HG02588 (cell line): ENCODE measurements around the gene CNPY2.
"Not testable (repeated sequence)": the region's sequence is repeated elsewhere in the genome, so short reads cannot be mapped to it uniquely, and the experiment has no call there.

ENCODE experiments used
- ATAC-seq: cut with Tn5 transposase; IDR thresholded peaks from one replicate; pipeline ENCODE4 v1.9.1; 2021; ENCODE audit warnings: mild to moderate bottlenecking, moderate library complexity; ENCODE audit not compliant: unreplicated experiment

The CNPY2 gene

DNA sequence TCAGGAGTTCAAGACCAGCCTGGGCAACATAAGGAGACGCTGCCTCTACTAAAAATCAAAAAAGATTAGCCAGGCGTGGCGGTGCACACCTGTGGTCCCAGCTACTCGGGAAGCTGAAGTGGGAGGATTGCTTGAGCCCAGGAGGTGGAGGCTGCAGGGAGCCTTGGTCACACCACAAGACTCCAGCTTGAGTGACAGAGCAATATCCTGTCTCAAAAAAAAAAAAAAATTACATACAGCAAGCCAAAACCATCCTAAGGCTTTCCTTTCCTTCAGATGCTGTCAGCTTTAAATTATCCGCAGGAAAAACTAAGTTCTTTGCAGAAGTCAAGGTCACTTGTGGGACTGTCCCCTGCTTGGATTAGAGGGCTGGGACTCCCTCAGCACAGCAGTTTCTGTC lies 17.0 kb downstream of the CNPY2 start:
- ATAC-seq, result no peak

DNA sequence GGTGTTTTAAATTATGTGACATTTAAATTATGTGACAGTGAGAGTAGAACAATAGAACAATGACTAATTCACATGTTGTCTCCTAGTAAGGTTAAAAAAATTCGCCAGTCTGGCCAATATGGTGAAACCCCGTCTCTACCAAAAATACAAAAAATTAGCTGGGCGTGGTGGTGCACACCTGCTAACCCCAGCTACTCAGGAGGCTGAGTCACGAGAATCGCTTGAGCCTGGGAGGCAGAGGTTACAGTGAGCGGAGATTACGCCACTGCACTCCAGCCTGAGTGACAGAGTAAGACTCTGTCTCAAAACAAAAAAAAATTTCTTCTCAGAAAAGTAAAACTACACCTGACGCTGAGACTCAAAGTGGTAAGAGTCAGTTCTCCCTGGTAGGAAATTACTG lies 18.4 kb downstream of the CNPY2 start:
- ATAC-seq, result no peak

DNA sequence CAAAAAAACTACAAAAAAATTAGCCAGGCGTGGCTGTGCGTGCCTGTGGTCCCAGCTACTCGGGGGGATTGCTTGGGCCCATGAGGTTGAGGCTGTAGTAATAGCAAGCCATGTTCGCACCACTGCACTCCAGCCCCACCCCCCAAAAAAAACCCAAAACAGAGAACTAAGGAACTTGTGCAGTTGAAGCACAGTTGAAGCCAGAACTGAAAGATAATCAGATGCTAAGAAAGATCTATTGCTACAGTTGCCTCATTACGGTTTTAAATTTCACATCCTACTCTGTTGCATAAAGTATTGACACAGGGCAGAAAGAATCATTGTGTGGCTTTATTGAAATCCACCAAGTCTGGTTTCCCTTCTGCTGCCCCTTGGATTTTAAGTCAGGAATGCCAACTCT lies 19.5 kb downstream of the CNPY2 start:
- no peak for ATAC-seq

DNA sequence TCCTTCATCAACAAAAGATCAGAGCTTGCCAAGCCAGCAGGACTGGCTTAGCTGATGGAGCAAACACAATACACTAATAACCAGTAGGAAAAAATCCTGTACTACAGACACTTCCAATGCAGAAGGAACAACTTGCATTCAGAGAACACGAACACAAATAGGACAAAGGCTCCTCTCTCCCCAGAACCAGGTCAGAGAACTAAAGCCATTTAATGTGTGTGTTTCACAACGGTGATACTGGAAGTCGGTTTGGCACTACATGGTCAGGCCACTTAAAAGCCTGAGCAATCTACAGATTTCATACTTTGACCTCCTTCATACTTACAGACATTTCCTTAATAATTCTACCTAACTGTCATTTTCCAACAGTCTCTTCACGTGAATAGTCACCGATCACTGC lies 22.0 kb downstream of the CNPY2 start:
- ATAC-seq, result no peak

DNA sequence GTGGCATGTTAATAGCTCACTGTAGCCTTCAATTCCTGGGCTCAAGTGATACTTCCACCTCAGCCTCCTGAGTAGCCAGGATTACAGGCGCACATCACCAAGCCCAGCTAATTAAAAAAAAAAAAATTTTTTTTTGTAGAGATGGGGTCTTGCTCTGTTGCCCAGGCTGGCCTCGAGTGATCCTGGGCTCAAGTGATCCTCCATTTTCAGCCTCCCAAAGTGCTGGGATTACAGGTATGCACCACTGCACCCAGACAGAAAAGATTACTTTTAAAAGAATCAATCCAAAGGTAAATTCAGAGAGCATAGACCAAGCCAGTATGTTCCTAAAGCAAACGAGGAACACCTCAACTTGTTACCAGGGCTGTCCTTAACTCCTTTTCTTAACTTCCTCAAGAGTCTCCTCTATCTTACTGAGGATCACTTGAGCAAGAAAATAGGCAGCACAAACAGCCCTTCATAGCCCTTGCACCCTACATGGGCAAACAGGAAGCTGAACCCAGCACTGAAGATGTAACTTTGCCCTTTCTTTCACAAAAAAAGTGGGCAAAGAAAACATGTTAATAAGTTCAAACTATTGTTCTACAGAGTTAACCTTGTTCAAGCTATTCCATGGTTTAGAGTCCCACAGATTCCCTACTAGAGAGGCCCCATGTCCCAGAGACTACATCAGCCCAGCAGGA lies 26.9 kb downstream of the CNPY2 start:
- ATAC-seq, result no peak

DNA sequence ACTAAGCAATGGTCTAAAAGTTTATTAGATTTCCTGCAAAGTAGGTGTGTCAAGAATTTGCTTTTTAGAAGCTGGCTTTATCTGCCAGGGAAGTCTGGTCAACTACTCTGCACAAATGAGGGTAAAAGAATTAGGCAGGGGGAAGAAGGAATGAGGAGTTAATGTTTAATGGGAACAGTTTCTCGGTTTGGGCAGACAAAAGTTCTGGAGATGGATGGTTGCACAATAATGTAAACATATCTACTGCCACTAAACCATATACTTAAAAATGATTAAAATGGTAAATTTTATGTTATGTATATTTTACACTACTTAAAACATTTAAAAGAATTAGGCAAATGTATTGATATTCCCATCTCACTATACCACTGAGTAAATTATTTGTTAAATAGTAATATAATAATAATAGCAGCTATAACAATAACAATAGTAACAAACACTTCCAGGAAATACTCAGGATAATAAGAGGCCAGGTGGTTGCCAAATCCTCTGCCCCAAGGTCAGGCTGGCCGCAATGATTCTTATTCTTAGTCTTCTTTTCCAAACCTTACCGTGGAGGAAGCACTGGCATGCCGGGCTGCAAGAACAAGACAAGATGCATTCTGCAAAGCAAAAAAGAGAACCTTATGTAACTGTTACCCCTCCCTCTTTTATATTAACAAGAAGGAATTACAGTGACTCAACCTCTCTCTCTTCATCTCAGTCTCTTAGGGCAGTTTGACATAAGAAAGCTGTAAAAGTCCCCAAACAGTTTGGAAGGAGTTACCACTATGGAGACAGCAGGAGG lies 29.6 kb downstream of the CNPY2 start:
- no peak for ATAC-seq

DNA sequence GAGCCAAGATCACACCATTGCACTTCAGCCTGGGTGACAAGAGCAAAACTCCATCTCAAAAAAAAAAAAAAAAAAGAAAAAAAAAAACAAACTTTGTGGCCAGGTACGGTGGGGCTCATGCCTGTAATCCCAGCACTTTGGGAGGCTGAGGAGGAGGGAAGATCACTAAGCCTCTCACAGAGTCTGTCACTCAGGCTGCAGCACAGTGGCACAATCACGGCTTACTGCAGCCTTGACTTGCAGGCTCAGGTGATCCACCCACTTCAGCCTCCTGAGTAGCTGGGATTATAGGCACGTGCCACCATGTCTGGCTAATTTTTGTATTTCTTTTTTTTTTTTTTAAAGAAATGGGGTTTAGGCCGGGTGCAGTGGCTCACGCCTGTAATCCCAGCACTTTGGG lies 31.5 kb downstream of the CNPY2 start:
- not testable (repeated sequence) for ATAC-seq

DNA sequence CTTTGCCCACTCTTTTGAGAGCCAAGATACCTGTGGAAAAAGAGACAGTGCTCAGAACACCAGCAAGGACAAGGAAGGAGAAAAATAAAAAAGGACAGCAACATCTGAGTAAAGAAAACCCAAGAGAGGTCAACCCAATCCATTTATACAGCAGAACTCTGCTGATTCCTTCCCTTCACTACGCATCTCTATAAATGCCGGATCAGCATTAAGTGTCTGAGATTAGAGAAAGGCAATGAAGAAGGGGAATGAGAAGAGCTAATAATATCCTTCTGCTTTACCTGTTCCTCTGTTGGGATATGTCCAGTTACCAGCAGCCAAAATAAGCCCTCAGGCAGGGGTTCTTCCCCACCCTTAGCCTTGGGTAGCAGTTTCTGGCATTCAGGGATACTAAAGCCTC lies 33.2 kb downstream of the CNPY2 start:
- ATAC-seq, result no peak

DNA sequence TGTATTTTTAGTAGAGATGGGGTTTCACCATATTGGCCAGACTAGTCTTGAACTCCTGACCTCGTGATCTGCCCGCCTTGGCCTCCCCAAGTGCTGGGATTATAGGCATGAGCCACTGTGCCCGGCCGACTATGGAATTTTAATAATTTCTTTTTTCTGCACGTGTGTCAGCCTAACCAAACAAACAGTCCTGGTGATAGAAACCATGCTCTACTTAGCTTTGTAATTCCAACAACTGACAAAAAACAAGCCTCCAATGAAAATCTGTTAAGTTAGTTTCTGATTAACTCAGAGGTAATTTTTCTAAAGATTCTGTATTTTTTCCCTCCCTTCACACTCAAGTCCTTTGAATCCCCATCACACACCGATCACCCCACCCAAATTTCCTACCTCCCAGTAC lies 33.8 kb downstream of the CNPY2 start:
- no peak for ATAC-seq

DNA sequence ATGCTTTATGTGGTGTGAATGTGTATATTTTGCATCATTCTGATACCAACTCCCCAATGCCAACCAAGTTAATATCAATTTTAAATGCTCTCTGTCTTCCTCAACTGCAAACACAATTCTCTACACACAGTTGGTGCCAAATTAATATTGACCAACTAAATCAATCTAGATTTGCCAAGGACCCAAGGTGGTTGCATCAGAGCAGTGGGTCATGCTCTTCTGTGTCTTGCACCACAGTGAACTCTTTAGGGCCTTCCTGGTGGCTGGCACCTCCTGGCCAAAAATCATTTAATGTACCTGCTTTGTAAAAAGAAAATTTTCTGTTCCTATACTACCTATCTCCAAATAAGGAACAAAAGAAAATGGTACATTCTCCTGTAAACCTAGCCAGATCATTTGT lies 34.9 kb downstream of the CNPY2 start:
- no peak for ATAC-seq

DNA sequence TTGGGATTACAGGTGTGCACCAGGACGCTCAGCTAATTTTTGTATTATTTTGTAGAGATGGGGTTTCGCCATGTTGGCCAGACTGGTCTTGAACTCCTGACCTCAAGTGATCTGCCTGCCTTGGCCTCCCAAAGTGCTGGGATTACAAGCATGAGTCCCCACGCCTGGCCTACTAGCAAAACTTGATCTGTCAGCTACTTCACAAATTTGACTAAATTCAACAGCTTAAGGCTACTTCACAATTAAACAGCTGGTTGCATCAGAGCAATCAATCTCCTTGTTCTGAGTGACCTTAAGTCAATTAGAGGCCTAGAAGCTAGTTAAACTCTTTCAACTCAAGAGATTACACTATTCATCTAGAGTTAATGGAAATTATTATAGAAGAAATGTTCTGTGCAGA lies 36.9 kb downstream of the CNPY2 start:
- no peak for ATAC-seq

DNA sequence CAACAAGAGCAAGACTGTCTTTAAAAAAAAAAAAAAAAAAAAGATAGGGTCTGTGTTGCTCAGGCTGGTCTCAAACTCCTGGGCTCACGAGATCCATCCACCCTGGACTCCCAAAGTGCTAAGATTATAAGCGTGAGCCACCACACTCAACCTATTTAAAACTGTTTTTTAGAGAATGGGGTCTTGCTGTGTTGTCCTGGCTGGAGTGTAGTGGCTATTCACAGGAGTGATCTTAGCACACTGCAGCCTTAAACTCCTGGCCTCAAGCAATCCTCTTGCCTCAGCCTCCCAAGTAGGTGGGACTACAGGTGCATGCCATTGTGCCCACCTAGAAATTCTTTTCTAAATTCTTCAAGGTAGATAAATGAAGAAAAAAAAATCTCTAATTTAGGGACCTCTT lies 41.5 kb downstream of the CNPY2 start:
- no peak for ATAC-seq

DNA sequence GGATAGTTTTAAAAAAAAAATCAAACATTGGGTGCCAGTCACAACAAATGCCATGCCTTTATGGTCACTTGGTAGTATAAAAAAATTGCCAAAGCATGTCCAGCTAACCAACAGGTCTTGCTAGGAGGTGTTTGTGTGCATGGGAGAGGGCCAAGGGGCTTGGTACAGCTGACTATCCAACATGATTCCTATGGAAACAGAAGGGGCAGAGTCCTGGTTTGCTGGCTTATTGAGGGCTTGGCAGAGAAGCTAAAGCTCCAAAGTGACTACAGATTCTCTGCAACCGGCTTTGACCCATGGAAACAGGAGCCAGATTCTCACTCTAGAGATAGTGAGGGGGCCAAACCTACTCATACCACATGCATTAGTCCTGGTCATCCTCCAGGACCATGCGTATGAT lies 43.3 kb downstream of the CNPY2 start:
- not testable (repeated sequence) for ATAC-seq

DNA sequence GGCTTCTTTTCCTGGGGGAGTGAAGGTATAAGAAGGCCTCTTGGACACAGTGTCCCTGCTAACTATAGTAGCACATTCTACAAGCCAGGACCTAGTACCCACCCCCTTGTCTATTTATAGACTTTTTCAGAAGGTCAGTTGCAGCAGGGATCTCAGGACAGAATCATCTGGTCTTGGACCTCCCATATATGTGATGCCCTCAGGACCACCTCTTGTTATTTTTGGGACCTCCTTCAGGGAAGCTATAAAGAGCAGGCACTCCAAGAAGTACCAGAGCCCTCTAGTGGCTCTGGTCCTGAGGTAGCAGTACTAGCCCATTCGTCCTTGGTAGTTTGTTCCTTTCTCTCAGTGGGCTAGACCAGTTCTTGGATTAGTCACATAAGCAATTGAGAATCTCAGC lies 44.8 kb downstream of the CNPY2 start:
- no peak for ATAC-seq

DNA sequence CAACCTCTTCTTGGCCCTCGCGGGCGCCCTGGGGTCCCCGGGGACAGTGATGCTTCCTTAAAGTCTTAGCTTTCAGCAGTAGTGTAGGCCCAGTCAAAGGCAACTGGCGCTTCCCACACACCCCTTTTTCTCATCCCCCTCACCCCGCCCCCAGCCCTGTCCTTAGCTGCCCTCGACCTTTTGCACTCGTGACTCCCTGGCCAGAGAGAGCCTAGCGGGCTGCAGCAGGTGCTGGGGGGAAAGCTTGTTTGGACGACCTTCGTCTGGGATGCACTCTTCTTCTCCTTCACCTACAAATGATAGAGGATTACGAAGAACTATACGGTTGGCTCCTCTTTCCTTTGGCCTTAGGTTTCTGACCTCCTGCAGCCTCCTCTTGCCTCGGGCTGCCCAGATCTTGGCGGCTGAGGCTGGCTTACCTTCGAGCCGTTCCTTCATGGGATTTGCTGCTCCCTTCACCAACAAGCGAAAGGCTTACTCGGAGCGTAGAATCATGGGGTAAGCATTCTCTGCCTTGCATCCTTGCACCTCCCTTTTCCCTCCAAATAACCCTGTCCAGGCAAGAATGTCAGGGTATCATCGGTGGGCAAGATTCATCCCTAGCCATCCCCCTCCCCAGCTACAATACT lies 48.2 kb downstream of the CNPY2 start:
- ATAC-seq, result peak; percentile 16

DNA sequence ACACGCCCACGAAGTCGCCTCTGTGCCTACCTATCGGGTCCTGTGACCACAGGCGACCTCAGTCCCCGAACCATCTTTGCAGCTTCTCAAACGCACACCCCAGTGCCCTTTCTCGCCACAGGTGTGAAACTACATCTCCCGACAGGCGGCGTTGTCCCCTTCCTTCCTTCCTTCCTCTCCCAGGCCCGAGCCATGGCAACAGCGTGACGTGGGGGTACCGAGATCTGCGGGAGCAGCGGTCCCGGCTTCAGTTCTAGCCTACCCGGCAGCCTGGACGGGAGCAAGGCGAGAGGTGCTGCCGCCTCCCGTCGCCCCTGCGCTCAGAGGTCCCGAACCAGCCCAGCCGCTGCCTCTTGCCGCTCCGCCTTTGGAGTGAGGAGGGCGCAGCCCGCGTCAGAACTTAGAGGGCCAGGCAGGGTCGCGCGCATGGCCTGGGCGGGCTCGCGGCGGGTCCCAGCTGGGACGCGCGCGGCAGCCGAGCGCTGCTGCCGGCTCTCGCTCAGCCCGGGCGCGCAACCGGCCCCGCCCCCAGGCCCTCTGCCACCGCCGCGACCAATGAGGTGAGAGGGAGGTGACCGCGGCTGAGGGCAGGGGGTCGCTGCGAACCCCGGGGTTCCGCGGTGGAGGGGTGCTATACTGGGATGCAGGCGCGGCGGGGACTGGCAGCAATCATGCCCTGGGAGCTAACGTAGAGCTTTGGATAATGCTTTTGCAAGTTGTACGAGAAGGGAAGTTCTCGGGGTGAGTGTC lies 48.9 kb downstream of the CNPY2 start, which contains the start of gene COQ10A:
TSS of gene COQ10A (plus strand) at position 250 of the 750 bp plus-strand sequence. CDS start at position 427, 177 bp downstream.
- ATAC-seq, result peak; percentile 80

DNA sequence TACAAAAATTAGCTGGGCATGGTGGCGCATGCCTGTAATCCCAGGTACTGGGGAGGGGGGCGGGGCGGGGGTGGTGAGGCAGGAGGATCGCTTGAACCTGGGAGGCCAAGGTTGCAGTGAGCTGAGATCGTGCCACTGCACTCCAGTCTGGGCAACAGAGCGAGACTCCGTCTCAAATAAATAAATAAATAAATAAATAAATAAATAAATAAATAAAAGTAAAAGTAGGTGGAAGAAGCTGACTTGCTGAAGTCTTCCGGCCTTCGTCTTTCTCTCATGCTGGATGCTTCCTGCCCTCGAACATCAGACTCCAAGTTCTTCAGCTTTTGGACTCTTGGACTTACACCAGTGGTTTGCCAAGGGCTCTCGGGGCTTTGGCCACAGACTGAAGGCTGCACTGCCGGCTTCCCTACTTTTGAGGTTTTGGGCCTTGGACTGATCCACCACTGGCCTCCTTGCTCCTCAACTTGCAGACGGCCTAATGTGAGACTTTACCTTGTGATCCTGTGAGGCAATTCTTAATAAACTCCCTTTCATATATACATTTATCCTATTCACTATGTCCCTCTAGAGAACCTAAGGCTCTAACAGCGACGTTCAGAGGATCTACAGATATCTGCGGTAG lies 49.6 kb downstream of the CNPY2 start:
- ATAC-seq, result not testable (repeated sequence)

DNA sequence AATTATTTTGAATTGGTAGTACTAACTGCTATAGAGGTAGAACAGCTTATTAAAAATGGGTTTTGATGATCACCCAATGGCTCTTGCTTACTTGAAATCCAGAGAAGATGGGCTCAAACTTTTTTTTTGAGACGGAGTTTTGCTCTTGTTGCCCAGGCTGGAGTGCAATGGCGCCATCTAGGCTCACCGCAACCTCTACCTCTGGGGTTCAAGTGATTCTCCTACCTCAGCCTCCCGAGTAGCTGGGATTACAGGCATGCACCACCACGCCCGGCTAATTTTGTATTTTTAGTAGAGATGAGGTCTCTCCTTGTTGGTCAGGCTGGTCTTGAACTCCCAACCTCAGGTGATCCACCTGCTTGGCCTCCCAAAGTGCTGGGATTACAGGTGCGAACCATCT lies 52.8 kb downstream of the CNPY2 start:
- ATAC-seq, result not testable (repeated sequence)

DNA sequence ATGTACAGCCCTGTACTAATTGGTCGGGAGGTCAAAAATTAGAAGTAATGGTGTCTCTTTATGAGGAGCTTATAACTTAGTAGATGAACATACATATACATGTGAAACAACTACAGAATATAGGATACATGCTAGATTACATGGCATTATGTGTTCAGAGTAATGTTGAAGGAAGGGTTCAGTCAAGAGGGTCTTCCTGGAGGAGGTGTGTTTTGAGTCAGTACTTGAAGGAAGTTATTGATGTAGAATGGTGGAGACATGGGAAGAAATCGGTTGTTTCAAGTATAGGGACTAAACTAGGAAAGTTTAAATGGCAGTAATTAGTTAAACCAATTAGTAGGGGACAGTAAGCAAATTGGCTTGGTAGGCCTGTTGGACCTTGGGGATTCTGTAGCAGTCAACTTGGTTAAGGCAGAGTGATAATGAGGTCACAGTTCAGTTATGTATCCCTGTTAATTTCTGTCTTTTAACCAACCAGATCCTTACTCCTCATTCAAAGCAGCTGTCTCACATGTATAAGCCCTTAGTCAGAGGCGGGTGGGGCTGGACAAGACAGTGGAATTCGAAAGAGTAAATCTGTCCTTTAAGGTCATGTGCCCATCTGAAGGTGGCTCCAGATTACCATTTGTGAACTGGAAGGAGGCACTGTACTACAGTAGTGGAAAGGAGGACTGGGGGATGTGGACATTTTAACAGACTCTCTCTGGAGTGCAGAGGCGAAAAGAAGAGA lies 54.1 kb downstream of the CNPY2 start:
- ATAC-seq, result no peak

DNA sequence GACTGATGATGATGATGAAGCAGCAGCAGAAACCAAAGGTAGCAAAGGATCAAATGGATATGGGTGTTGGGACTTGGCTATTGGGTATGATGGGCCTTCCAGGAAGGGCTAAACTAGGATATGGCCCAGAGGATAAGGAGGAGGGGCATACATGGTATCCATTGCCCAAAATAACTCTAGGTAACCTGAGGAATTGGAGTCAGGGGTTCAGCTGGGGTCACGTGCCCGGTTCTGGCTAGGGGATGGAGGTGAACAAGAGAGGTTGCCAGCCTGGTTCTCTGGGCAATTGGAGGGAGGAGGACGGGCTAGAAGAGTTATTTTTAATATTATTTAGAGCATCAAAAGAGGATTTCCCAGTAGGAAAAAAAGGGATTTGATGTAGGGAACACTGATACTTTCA lies 54.9 kb downstream of the CNPY2 start:
- no peak for ATAC-seq
